ENCODE results near the gene CNOT11.
"Not testable (repeated sequence)": the region's sequence is repeated elsewhere in the genome, so short reads cannot be mapped to it uniquely, and the experiment has no call there.

The CNOT11 gene

DNA sequence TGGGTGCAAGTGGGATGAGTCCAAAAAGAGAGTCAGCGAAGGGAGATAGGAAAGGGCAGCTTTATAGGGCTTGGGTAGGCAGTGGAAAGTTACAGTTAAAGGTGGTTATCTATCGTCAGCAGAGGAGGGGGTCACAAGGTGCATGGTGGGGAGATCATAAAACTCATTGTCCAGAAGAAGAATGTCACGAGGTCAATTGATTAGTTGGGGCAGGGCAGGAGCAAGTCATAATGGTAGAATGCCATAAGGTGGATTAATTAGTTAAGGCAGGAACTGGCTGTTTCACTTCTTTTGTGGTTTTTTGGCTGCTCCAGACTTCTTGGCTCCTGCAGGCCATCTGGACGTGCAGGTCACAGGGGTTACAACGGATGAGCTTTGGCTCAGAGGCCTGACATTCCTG is 3.9 kb upstream of the CNOT11 start:
- DNase-seq: not testable (repeated sequence)

DNA sequence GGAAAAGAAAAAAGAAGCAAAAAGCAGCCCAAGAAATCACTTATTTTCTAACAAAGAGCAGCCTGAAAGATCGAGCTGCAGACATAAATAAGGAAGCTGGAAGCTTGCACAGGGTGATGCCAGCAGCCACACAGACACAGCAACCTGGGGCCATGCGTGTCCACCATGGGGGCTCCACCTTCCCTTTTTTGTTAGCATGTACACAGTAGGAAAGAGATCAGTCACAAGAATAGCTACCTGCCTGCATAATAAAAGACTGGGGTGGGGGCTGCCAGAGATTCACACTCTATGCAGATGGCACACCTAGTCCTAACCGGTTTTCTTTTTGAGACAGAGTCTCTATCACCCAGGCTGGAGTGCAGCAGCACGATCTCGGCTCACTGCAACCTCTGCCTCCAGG is 2.9 kb upstream of the CNOT11 start:
- DNase-seq: no peak

DNA sequence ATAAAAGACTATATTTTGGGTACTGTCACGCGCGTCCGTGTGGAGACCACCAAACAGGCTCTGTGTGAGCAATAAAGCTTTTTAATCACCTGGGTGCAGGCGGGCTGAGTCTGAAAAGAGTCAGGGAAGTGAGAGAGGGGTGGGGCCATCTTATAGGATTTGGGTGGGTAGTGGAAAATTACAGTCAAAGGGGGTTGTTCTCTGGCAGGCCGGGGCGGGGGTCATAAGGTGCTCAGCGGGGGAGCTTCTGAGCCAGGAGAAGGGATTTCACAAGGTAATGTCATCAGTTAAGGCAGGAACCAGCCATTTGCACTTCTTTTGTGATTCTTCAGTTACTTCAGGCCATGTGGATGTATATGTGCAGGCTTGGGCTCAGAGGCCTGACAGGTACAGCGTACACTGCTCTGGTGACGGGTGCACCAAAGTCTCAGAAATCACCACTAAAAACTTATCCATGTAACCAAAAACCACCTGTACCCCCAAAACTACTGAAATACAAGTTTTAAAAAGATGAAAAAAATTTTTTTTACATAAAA is 1.4 kb upstream of the CNOT11 start:
- not testable (repeated sequence) for DNase-seq

DNA sequence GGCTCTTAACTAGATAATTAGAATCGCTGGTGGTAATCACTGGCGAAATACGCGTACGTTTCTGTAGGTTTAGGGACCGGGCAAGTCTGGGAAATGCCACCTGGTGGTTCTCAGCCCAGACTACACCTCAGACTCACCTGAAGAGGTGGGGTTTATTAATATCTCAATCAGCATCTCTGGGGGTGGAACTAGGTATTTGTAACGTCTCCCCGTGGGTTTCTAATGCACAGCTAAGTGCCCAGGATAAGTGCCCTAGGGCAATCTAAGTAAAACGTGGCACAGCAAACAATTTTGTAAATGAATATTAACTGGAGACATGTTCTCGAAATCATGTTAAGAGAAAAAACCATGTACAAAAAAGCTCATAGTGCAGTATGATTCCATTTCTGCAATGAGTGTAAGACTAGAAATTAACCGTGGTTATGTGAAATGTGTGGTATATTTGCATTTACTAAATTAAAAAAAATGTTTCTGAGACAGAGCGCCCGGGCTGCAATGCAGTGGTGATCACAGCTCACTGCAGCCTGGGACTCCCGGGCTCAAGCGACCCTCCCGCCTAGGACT is 760 bp upstream of the CNOT11 start:
- peak in 1 of 2 experiments; percentile 42 for DNase-seq

DNA sequence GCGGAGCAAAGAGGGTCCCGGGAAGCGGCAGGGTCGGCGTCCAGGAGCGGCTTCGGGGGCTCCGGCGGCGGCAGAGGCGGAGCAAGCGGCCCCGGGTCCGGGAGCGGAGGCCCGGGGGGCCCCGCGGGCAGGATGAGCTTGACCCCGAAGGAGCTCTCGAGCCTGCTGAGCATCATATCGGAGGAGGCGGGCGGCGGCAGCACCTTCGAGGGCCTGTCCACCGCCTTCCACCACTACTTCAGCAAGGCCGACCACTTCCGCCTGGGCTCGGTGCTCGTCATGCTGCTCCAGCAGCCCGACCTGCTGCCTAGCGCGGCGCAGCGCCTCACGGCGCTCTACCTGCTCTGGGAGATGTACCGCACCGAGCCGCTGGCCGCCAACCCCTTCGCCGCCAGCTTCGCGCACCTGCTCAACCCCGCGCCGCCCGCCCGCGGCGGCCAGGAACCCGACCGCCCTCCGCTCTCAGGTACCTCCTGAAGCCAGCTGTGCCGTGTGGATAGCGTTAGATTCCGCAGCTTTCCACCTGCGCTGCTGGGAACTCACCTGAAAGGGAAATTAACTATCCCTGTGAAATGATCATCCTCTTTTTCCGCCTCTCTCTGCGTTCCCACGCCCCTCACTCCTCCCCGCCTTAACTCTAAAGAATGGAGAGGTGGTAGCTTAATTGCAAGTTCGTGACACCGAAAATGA is 472 bp downstream of the CNOT11 start:
- DNase-seq: peak; percentile 74 to 82

DNA sequence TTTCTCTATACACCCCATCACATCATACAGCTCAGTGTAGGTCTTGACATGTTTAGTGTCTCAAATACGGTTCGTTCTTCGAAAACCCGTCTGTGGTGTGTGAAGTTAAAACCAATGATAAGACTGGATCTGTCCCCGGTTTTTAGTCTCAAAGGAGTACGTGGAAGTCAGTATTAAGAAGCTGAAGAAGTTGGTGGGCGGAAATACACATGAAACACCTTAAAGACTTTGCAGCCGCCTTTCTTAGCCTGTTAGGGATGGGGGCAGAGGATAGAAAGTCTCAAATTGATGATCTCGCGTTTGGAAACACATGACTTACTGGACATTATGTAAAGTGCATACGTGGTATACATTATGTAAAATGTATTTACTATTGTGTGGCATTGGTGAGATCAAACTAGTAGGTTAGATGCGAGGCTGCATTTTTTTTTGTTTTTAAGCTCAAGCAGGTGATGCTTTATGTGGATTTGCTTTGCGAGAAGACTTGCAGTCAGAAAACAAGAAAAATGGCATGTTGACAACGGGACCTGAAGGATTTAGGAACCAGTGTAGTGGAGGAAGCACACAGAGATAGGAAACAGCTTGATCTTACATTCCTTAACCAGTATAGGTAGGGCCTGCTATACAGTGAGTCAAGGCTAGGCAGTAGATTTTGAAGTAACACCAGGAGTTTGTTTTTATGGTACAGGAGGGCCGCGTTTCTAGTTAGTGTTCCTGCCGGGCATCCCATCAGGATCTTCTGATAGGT is 1.2 kb downstream of the CNOT11 start:
- DNase-seq: no peak

DNA sequence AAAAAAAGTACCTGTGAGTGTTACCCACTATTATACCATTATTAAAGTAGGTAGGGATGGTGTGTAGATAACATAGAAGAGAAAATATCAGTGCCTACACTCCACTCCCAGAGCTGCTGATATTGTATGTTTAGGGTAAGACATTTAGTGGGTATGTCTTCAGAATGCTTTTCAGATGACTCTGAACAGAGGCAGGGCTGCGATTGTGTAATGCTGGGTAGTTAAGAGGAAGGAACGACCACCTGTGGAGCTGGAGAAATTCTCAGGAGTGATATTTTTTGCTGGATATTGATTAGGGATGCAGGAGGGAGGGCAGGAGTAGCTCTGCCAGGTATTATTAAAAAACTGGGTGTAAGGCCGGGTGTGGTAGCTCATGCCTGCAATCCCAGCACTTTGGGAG is 2.8 kb downstream of the CNOT11 start:
- DNase-seq: no peak

DNA sequence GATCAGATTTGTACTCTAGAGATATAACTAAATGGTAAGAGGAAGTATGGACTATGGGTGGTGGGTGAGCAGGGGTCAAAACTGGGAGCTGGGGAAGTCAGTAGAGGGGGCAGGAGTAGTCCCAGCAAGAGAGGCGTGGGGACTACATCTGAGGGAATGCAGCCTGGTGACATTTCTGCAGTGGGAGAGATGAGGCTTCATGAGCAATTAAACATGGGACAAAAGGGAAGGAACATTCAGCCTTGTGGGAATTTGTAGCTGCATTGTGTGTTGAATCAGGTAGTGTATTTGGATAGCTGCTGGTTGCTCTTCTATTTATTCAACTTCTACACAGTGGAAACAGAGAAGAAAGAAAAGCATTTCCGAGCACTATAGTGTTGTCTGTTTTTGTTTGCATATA is 3.6 kb downstream of the CNOT11 start:
- no peak for DNase-seq

DNA sequence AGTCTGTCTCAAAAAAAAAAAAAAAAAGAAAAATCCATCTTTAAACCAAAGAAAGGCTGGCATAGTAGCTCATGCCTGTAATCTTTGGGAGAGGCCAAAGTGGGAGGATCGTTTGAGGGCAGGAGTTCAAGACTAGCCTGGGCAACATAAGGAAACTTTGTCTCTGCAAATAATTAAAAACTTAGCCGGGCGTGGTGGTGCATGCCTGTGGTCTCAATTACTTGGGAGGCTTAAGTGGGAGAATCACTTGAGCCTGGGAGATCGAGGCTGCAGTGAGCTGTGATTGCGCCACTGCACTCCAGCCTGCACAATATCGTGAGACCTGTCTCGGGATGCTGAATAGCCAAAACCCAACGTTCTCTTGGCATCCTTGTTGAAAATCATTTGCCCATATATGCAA is 6.1 kb downstream of the CNOT11 start:
- DNase-seq: no peak

DNA sequence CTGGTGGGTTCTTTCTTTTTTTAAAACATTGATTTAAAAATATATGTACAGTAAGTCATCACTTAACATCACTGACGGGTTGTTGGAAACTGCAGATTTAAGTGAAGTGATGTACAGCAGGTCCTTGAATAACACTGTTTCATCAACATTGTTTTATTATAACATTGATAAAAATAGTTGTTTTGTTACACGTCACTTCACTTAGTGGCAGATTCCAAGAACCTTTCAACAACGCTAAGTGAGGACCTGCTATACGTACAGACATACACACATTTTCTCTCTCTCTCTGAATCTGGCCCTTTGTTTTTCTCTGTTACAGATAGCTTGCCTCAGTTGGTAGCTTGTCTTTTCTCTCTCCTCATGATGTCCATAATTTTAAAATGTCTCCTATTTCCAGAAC is 9.5 kb downstream of the CNOT11 start:
- no peak for DNase-seq

DNA sequence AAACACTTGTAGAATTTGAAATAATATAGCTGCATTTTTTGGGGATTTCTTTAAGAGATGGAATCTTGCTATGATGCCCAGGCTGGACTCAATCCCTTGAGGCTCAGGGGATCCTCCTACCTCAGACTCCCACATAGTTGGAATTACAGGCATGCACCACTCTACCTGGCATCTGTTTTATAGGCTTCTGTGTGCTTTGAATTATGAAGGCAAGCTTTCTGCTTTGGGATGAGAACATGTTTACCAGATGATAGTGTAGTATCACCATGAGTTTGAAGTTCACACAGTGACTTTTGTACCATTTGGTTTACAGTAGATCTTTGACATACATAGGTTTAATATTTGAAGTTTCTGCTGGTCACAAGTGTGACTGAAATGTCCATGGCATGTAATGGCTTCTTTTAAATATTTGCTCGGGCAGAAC is 10.7 kb downstream of the CNOT11 start:
- no peak for DNase-seq

DNA sequence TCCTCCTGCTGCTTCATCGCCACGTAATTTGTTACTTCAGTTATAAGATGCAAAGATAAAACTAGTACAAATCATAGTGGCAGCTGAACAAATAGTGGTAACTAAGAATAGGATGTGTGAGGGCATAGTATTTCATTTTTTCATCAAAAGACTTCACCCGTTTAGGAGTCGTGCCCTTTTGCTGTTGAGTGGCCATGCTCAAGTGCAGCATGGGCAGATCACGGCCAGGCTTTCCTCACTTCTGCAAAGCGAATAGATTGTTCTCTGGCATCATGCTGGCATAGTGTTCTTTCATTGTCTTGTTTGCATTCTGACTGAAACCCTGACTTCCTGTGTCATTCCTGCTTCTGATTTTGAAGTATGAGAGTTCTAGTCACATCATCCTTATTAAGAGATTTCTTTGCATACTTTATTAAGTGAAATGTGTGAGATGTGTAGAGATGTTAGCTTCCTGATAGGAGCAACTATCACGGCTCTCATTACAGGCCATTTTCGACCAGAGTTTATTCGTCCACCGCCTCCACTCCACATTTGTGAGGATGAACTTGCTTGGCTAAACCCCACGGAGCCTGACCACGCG is 11.8 kb downstream of the CNOT11 start:
- no peak for DNase-seq

DNA sequence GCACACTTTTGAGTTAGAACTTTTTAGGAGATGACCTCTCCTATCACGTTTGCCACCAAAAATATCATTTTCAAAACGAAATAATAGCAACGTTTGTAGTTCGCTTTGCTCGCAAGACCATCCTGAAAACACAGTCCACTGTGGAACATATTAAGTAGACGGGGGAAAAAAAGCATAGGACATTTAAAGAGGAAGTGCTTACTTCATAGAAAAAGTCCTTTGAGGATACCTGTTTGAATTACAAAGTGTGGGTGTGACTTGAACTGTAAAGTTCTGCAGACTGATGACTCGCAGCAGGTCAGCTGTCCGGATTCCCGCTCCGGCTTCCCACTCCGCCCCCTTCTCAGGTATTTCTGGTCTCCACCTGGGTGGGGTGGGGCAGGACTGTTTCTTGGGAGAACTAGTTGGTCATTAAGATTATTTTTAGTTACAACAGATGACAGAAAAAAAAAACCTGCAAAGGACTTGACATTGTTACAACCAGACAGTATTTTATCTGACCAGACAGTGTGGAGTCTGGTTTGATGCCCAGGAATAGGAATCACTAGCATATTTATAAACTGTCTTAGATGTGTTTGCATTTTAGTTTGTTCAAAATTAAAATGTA is 13.3 kb downstream of the CNOT11 start:
- DNase-seq: no peak

DNA sequence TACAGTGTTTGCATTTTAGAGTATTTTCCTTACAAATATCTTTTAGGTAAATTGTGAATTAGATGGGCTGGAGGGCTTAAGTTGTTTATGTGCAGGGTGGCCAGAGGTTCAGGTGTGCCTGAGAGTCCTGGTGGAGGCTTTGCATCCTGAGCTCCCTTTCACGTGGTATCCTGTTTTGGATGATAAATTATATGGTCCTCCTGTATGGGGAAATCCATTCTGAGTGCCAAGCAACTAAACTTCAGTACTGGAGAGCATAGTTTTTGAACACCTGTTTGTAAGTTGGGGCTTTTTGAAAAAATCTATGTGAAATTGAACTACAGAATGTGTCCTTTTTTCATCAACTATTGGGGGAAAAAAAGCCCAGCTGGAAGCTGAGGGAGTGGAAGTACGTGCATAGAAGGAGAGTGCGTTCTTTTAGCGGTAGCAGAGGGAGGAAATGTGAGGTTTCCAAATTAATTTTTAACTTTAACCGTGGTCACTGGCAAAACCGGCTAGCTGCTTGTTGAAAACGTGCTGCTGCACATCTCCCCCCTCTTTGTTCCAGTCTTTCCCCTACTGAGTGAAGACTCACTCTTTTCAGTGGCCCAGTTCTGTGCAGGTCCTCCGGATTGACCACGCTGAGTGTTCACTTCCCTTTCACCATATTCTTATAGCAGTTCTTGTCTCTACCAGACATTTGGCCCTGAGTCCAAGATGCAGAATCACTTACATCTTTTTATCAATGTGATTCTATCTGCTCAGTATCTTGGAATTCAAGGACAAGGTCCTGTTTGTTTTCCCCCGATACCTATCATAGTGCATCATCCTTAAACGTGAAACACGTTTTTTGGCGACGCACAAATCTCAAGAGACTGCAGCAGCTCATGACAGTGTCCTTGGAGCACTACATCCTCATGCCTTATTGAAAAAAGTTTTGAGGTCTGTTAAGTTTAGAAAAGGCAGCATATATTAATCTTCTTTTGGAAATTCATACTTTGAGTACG is 15.3 kb downstream of the CNOT11 start:
- DNase-seq: no peak

DNA sequence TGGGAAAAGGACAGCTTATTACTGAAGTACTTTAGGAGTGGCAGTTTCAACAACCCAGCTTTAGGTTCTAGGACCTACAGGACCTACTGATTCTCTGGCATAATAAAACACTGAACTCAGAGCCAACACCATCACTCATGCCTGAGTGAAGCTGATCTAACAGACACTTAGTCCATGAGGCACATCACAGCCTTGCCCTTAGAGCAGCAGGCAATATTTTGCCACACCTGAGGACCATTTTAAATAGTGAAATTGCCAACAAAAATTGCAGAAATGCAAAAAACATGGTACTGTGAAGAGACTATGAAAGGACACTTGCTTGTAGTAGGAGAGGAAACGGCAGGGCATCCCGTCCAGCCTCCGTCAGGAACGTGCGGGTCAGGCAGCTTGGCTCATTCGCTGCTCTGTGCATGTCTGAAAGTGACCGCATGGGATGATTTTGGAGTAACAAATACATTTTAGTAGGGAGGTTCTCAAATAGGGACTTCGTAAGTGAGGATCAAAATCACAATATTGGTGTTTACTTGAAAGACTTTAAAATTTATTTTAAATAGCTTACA is 18.1 kb downstream of the CNOT11 start:
- no peak for DNase-seq

DNA sequence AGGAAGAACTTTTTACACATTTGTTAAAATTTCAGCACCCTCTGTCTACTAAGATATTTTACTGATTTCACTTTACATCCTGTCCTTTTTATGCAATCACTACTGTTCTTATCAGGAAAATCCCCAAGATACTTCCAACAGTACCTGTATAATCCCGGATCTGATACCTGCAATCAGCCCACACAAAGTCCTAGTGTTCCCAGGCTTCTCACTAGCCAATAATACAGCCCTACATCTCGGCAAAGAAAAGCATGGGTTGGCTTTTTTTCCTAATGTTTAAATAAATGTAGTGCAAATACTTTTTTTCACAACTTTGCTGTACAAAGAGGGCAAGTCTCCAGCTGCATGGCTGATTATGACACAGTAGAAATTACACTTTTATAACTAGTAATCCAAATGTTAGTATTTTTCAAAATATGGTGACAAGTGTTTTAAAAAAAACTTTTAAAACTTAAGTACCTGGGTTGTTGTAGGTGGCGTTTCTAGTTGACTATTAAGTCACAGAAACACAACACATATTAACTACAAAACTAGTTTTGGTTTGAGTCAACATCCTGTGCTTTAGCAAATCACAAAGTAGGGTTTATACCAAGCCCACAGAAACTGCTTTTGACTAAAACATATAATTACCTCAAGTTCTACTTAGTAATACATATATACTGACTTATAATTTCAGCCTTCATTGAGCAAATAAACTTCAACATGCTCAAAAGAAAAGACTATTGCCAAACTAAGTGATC is 19.5 kb downstream of the CNOT11 start:
- DNase-seq: no peak

DNA sequence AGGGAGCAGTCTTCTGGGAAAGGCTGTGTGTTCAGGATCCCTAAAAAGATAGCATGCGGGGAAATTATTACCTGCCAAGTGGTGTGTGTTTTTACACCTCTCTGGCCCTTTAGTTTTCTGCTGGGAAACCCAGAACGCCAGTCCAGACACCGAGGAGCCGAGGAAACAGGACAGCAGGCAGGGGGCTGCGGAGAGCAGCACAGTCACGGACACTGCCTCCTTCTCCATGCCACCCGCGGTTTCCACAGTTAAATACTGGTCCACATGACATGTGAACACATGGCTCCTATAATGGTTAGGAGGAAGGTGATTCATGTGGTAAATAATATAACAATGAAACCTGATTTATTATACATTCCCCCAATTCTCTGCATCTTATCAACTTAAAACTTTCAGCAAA is 20.4 kb downstream of the CNOT11 start:
- no peak for DNase-seq

DNA sequence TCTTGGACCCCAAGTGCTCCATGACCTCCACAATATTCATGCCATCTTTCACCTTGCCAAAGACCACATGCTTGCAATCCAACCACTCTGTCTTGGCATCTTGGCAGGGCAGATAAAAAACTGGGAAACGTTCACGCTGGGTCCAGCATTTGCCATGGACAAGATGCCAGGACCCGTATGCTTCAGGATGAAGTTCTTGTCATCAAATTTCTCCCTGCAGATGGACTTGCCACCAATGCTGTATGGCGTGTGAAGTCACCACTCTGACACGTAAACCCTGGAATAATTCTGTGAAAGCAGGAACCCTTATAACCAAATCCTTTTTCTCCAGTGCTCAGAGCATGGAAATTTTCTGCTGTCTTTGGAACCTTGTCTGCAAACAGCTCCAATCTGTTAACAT is 21.5 kb downstream of the CNOT11 start:
- DNase-seq: no peak

DNA sequence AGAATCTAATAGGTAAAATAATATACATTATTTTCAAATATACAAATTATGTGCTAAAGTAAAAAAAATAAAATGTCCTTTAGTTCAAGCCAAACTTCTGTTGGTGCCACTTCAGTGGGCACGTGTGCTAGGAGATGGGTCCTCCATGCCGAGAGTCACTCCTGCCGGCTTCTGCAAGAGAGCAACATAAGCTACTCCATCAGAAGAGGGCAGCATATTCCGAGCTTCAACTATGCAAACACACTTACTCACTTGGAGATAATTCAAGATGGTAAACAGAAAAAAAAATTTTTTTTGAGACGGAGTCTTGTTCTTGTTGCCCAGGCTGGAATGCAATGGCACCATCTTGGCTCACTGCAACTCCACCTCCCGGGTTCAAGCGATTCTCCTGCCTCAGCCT is 24.4 kb downstream of the CNOT11 start:
- DNase-seq: no peak

DNA sequence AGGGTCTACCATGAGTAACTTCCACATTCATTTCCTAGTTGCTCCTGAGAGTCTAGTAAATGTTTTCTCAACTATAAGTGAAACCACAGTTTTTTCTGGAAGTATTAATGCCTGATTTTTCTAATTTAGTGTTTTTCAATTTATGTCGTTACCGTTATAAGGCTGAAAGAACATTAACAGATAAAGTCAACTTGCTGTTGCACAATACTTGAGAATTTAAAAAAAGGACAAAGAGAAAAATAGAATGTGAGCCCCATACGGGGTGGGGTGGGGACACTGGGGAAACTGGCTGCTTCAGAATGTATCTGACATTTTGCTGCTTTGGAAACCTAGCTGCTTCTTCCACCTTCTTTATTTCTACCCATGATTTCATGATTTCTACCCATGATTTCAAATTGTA is 26.2 kb downstream of the CNOT11 start:
- no peak for DNase-seq

DNA sequence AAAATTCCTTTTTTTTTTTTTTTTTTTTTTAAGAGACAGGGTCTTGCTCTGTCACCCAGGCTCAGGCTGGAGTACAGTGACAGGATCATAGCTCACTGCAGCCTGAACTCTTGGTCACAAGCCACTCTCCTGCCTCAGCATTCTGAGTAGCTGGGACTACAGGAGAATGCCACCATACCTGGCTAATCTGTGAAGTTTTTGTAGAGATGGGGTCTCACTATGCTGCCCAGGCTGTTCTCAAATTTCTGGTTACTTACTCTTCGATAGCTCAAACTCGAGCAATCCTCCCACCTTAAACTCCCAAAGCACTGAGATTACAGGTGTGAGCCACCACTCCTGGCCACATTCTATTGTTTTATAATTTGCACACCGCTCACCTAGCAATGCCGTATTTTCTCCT is 28.8 kb downstream of the CNOT11 start:
- no peak for DNase-seq

Data from activated T-cell treated with anti-CD3 and anti-CD28 coated beads, Interleukin-2, amount 50 U/mL, for 48 hours (primary cell).